HepG2 (cell line): ENCODE data around the gene KAZALD1. TPM values are rescaled to one million over a fixed set of nuclear protein-coding genes. Genes with fewer than 3 reads are reported as not detected.
A peak's percentile ranks its signal among the peaks of the same experiment; 100 is the strongest.

ENCODE experiments used
- BCL6 ChIP-seq: IDR thresholded peaks from 2 replicates; pipeline ENCODE4 v1.6.1; 2016; ENCODE audit warnings: missing genetic modification reagents, missing compliant biosample characterization
- CAMTA2 ChIP-seq: sonication (generic); formaldehyde crosslinking; IDR thresholded peaks from 2 replicates; pipeline ENCODE4 v1.4.0; 2020; ENCODE audit warnings: mild to moderate bottlenecking, missing genetic modification reagents, borderline replicate concordance
- ELF3 ChIP-seq: IDR thresholded peaks from 2 replicates; pipeline ENCODE4 v1.6.1; 2016; ENCODE audit warnings: missing genetic modification reagents, missing compliant biosample characterization
- GATAD1 ChIP-seq: IDR thresholded peaks from 2 replicates; pipeline ENCODE4 v1.6.1; 2016; ENCODE audit warnings: missing genetic modification reagents, missing compliant biosample characterization
- GATAD2A ChIP-seq: IDR thresholded peaks from 2 replicates; pipeline ENCODE4 v1.6.1; 2016
- SRSF1 ChIP-seq: fragments of 200-400 bp; formaldehyde crosslinking; optimal IDR thresholded peaks from 2 replicates; pipeline ENCODE3; 2017; ENCODE audit warnings: mild to moderate bottlenecking, low read depth, low read length, moderate library complexity
- ZNF430 ChIP-seq: sonication (generic); formaldehyde crosslinking; IDR thresholded peaks from 2 replicates; pipeline ENCODE4 v1.9.0; 2021; ENCODE audit warnings: mild to moderate bottlenecking, missing genetic modification reagents
- ZNF792 ChIP-seq: IDR thresholded peaks from 2 replicates; pipeline ENCODE4 v1.6.1; 2016
- polyA plus RNA-seq, 8 experiments: library from polyadenylated mRNA; depleted of rRNA in 3 of 8; stranded (reverse) in 7 of 8; unstranded in 1 of 8; fragments of >200 nt; fragmentation: Illumina TruSeq in 4 of 8; extraction: Trizol in 4 of 8; gene quantifications; 2 replicates each; pipeline versions ENCODE4 v1.2.1 to v1.2.3, GENCODE V29; 2011 to 2016; ENCODE audit warnings: low read depth in 4 of 8, missing spikeins in 1 of 8, mixed read lengths in 1 of 8; ENCODE audit not compliant: insufficient read depth in 1 of 8
- total RNA-seq, 5 experiments: library from RNA; depleted of rRNA; stranded (reverse); fragments of >200 nt; fragmentation: Illumina TruSeq; extraction: Trizol; gene quantifications; 2 replicates each; pipeline ENCODE4 v1.2.3, GENCODE V29; 2016; ENCODE audit warnings: low read depth in 1 of 5
- TF ChIP-seq, protein P1 (sequence below): sonication (generic); formaldehyde crosslinking; IDR thresholded peaks from 2 replicates; pipeline ENCODE4 v1.5.1; 2020; ENCODE audit warnings: missing genetic modification reagents, mild to moderate bottlenecking, borderline replicate concordance
- TF ChIP-seq, protein P2 (sequence below): sonication (generic); formaldehyde crosslinking; IDR thresholded peaks from 2 replicates; pipeline ENCODE4 v1.9.0; 2022; ENCODE audit warnings: low read depth, missing genetic modification reagents
- TF ChIP-seq, protein P3 (sequence below): IDR thresholded peaks from 2 replicates; pipeline ENCODE4 v1.6.1; 2012; ENCODE audit warnings: inconsistent platforms
- TF ChIP-seq, protein P4 (sequence below): sonication (generic); formaldehyde crosslinking; IDR thresholded peaks from 2 replicates; pipeline ENCODE4 v1.8.0; 2022; ENCODE audit warnings: mild to moderate bottlenecking, missing genetic modification reagents, moderate library complexity
- TF ChIP-seq, protein P5 (sequence below): sonication (generic); formaldehyde crosslinking; IDR thresholded peaks from 2 replicates; pipeline ENCODE4 v1.5.1; 2020; ENCODE audit warnings: mild to moderate bottlenecking, missing genetic modification reagents, moderate library complexity
- TF ChIP-seq, protein P6 (sequence below): sonication (generic); formaldehyde crosslinking; IDR thresholded peaks from 2 replicates; pipeline ENCODE4 v1.4.0; 2020; ENCODE audit warnings: missing genetic modification reagents
- TF ChIP-seq, protein P7 (sequence below): sonication (generic); formaldehyde crosslinking; conservative IDR thresholded peaks from 2 replicates; pipeline ENCODE4 v1.8.1; 2023; ENCODE audit warnings: missing genetic modification reagents

Gene KAZALD1
- total and polyA plus RNA-seq, 2 of the 13 experiments (the other 11 are each of a cell fraction or from before 2014, with no cell fraction given): 16.7 to 27.7 TPM

DNA sequence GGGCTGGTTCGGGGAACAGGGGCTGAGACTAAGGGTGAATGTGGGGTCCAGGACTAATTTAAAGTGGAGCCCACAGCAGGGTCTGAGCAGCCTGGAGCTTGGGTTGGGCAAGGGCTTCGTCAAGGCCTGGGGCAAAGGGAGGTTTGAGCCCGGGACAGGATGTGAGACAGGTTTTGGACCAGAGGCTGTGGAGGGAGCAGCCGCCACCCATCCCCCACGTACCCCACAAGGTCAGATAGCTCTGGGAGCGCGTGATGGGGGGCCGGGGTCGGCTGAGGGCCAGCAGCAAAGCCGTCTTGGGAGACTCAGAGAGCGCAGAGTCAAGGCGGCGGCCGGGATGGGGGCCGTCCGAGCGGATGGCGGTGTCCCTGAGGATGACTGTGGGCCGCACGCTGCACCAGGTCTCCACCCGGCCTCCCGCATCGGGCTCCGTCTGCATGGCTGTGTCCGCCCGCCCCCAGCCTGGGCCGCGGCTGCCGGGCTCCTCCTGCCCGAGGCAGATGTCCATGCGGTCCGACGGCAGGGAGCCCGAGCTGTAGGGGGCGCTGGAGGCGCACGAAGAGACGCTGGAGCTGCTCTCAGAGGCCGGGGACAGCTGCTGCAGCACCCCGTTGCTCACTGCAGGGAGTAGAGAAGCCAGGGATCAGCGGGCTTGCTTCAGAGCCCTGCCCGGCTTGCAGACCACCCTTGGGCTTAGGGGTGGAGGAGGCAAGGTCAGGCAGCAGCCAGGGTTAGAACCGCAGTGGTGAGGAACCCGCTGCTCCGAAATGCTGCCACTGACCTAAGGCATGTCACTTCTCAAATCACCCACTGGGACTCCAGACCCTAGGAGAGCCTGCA lies 43.0 kb upstream of the KAZALD1 start (continued):
- TF ChIP-seq SRSF1 (no peak), BCL6 (CRISPR knock-in tag) (peak; percentile 63), ELF3 (CRISPR knock-in tag) (peak; percentile 57; the same call in 1 of the 2 replicates), CAMTA2 (CRISPR knock-in tag) (peak; percentile 43), ZNF430 (CRISPR knock-in tag) (0 out of 2 replicates have a peak, but pooled peaks have one; percentile 29), GATAD2A (CRISPR knock-in tag) (0 out of 2 replicates have a peak, but pooled peaks have one; percentile 24), ZNF792 (CRISPR knock-in tag) (0 out of 2 replicates have a peak, but pooled peaks have one; percentile 61), GATAD1 (CRISPR knock-in tag) (peak; percentile 62; the same call in 1 of the 2 replicates)
- TF ChIP-seq, protein P1, sequence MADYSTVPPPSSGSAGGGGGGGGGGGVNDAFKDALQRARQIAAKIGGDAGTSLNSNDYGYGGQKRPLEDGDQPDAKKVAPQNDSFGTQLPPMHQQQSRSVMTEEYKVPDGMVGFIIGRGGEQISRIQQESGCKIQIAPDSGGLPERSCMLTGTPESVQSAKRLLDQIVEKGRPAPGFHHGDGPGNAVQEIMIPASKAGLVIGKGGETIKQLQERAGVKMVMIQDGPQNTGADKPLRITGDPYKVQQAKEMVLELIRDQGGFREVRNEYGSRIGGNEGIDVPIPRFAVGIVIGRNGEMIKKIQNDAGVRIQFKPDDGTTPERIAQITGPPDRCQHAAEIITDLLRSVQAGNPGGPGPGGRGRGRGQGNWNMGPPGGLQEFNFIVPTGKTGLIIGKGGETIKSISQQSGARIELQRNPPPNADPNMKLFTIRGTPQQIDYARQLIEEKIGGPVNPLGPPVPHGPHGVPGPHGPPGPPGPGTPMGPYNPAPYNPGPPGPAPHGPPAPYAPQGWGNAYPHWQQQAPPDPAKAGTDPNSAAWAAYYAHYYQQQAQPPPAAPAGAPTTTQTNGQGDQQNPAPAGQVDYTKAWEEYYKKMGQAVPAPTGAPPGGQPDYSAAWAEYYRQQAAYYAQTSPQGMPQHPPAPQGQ (CRISPR knock-in tag): no peak
- TF ChIP-seq, protein P2, sequence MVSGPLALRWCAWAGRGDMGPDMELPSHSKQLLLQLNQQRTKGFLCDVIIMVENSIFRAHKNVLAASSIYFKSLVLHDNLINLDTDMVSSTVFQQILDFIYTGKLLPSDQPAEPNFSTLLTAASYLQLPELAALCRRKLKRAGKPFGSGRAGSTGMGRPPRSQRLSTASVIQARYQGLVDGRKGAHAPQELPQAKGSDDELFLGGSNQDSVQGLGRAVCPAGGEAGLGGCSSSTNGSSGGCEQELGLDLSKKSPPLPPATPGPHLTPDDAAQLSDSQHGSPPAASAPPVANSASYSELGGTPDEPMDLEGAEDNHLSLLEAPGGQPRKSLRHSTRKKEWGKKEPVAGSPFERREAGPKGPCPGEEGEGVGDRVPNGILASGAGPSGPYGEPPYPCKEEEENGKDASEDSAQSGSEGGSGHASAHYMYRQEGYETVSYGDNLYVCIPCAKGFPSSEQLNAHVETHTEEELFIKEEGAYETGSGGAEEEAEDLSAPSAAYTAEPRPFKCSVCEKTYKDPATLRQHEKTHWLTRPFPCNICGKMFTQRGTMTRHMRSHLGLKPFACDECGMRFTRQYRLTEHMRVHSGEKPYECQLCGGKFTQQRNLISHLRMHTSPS (CRISPR knock-in tag): peak; percentile 47
- TF ChIP-seq, protein P3, sequence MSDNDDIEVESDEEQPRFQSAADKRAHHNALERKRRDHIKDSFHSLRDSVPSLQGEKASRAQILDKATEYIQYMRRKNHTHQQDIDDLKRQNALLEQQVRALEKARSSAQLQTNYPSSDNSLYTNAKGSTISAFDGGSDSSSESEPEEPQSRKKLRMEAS: peak; percentile 88
- TF ChIP-seq, protein P4, sequence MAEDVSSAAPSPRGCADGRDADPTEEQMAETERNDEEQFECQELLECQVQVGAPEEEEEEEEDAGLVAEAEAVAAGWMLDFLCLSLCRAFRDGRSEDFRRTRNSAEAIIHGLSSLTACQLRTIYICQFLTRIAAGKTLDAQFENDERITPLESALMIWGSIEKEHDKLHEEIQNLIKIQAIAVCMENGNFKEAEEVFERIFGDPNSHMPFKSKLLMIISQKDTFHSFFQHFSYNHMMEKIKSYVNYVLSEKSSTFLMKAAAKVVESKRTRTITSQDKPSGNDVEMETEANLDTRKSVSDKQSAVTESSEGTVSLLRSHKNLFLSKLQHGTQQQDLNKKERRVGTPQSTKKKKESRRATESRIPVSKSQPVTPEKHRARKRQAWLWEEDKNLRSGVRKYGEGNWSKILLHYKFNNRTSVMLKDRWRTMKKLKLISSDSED (CRISPR knock-in tag): no peak
- TF ChIP-seq, protein P5, sequence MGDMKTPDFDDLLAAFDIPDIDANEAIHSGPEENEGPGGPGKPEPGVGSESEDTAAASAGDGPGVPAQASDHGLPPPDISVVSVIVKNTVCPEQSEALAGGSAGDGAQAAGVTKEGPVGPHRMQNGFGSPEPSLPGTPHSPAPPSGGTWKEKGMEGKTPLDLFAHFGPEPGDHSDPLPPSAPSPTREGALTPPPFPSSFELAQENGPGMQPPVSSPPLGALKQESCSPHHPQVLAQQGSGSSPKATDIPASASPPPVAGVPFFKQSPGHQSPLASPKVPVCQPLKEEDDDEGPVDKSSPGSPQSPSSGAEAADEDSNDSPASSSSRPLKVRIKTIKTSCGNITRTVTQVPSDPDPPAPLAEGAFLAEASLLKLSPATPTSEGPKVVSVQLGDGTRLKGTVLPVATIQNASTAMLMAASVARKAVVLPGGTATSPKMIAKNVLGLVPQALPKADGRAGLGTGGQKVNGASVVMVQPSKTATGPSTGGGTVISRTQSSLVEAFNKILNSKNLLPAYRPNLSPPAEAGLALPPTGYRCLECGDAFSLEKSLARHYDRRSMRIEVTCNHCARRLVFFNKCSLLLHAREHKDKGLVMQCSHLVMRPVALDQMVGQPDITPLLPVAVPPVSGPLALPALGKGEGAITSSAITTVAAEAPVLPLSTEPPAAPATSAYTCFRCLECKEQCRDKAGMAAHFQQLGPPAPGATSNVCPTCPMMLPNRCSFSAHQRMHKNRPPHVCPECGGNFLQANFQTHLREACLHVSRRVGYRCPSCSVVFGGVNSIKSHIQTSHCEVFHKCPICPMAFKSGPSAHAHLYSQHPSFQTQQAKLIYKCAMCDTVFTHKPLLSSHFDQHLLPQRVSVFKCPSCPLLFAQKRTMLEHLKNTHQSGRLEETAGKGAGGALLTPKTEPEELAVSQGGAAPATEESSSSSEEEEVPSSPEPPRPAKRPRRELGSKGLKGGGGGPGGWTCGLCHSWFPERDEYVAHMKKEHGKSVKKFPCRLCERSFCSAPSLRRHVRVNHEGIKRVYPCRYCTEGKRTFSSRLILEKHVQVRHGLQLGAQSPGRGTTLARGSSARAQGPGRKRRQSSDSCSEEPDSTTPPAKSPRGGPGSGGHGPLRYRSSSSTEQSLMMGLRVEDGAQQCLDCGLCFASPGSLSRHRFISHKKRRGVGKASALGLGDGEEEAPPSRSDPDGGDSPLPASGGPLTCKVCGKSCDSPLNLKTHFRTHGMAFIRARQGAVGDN: peak; percentile 93
- TF ChIP-seq, protein P6, sequence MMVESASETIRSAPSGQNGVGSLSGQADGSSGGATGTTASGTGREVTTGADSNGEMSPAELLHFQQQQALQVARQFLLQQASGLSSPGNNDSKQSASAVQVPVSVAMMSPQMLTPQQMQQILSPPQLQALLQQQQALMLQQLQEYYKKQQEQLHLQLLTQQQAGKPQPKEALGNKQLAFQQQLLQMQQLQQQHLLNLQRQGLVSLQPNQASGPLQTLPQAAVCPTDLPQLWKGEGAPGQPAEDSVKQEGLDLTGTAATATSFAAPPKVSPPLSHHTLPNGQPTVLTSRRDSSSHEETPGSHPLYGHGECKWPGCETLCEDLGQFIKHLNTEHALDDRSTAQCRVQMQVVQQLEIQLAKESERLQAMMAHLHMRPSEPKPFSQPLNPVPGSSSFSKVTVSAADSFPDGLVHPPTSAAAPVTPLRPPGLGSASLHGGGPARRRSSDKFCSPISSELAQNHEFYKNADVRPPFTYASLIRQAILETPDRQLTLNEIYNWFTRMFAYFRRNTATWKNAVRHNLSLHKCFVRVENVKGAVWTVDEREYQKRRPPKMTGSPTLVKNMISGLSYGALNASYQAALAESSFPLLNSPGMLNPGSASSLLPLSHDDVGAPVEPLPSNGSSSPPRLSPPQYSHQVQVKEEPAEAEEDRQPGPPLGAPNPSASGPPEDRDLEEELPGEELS (CRISPR knock-in tag): no peak
- TF ChIP-seq, protein P7, sequence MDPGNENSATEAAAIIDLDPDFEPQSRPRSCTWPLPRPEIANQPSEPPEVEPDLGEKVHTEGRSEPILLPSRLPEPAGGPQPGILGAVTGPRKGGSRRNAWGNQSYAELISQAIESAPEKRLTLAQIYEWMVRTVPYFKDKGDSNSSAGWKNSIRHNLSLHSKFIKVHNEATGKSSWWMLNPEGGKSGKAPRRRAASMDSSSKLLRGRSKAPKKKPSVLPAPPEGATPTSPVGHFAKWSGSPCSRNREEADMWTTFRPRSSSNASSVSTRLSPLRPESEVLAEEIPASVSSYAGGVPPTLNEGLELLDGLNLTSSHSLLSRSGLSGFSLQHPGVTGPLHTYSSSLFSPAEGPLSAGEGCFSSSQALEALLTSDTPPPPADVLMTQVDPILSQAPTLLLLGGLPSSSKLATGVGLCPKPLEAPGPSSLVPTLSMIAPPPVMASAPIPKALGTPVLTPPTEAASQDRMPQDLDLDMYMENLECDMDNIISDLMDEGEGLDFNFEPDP (CRISPR knock-in tag): no peak
